GM12878 (cell line): ENCODE results near the gene MBD3. TPM values are rescaled to one million over a fixed set of nuclear protein-coding genes. Genes with fewer than 3 reads are reported as not detected.

ENCODE experiments used
- BACH1 ChIP-seq: fragments of 450-650 bp; IDR thresholded peaks from 2 replicates; pipeline ENCODE4 v1.6.1; 2017; ENCODE audit warnings: mild to moderate bottlenecking, borderline replicate concordance
- ESRRA ChIP-seq: IDR thresholded peaks from 2 replicates; pipeline ENCODE4 v1.6.1; 2012; ENCODE audit warnings: mild to moderate bottlenecking, low read length, improper control_type of control experiment
- KAT2A ChIP-seq: conservative IDR thresholded peaks from 2 replicates; pipeline ENCODE4 v1.6.1; 2011; ENCODE audit warnings: low read depth, low read length; ENCODE audit not compliant: control insufficient read depth
- POLR2A ChIP-seq: IDR thresholded peaks from 2 replicates; pipeline ENCODE4 v1.6.1; 2011; ENCODE audit warnings: low read depth, mild to moderate bottlenecking, low read length
- SMAD1 ChIP-seq: fragments of 450-650 bp; IDR thresholded peaks from 2 replicates; pipeline ENCODE4 v1.6.1; 2018; ENCODE audit warnings: mild to moderate bottlenecking, low read depth; ENCODE audit not compliant: partially characterized antibody
- SMARCA5 ChIP-seq: fragments of 450-650 bp; IDR thresholded peaks from 2 replicates; pipeline ENCODE4 v1.6.1; 2017; ENCODE audit warnings: mild to moderate bottlenecking
- SPI1 ChIP-seq: IDR thresholded peaks from 2 replicates; pipeline ENCODE4 v1.6.1; 2011; ENCODE audit warnings: low read depth, mild to moderate bottlenecking, low read length, moderate library complexity, borderline replicate concordance; ENCODE audit not compliant: insufficient read depth
- SREBF1 ChIP-seq: IDR thresholded peaks from 2 replicates; pipeline ENCODE4 v1.6.1; 2012; ENCODE audit warnings: mild to moderate bottlenecking, low read length
- STAT1 ChIP-seq: fragments of 450-650 bp; conservative IDR thresholded peaks from 2 replicates; pipeline ENCODE4 v1.6.1; 2014; ENCODE audit warnings: antibody characterized with exemption, mild to moderate bottlenecking
- SUPT20H ChIP-seq: IDR thresholded peaks from 2 replicates; pipeline ENCODE4 v1.6.1; 2011; ENCODE audit warnings: low read depth, mild to moderate bottlenecking, low read length, moderate library complexity, borderline replicate concordance; ENCODE audit not compliant: control insufficient read depth
- TAF1 ChIP-seq: IDR thresholded peaks from 2 replicates; pipeline ENCODE4 v1.6.1; 2011; ENCODE audit warnings: mild to moderate bottlenecking, low read depth, low read length, borderline replicate concordance
- YY1 ChIP-seq: IDR thresholded peaks from 2 replicates; pipeline ENCODE4 v1.6.1; 2011; ENCODE audit warnings: low read depth, mild to moderate bottlenecking, low read length
- ZNF207 ChIP-seq: fragments of 450-650 bp; IDR thresholded peaks from 2 replicates; pipeline ENCODE4 v1.6.1; 2014; ENCODE audit warnings: antibody characterized with exemption, mild to moderate bottlenecking, borderline replicate concordance
- ZNF24 ChIP-seq: fragments of 450-650 bp; IDR thresholded peaks from 2 replicates; pipeline ENCODE4 v1.6.1; 2017; ENCODE audit warnings: antibody characterized with exemption, mild to moderate bottlenecking
- ZNF274 ChIP-seq: IDR thresholded peaks from one replicate; pipeline ENCODE4 v1.8.0; 2011; ENCODE audit not compliant: insufficient read length, insufficient read depth
- polyA plus RNA-seq, 11 experiments: library from polyadenylated mRNA; depleted of rRNA in 4 of 11; unstranded in 6 of 11; stranded (reverse) in 5 of 11; fragments of >200 nt; fragmentation: Nextera tagmentation in 4 of 11; fragmentation: Illumina TruSeq in 1 of 11; extraction: Ambion mirVana in 4 of 11; extraction: Trizol in 1 of 11; gene quantifications; 1 replicate in 1 of 11; 2 replicates in 10 of 11; pipeline versions ENCODE4 v1.2.1 to v1.2.3, GENCODE V29; 2011 to 2016; ENCODE audit warnings: inconsistent platforms in 2 of 11, missing spikeins in 2 of 11, low read depth in 1 of 11
- total RNA-seq, 4 experiments: library from RNA; depleted of rRNA in 3 of 4; stranded (reverse); fragments of >200 nt in 3 of 4; fragmentation: Illumina TruSeq in 1 of 4; extraction: Trizol in 1 of 4; gene quantifications; 2 replicates each; pipeline versions ENCODE4 v1.2.1 to v1.2.3, GENCODE V29; 2013 to 2021
- TF ChIP-seq, protein P1 (sequence below): fragments of 450-650 bp; IDR thresholded peaks from 2 replicates; pipeline ENCODE4 v1.6.1; 2017; ENCODE audit warnings: low read depth, mild to moderate bottlenecking, moderate library complexity
- TF ChIP-seq, protein P2 (sequence below): IDR thresholded peaks from 2 replicates; pipeline ENCODE4 v1.6.1; 2012; ENCODE audit warnings: low read depth, low read length, improper control_type of control experiment

Gene MBD3
- total and polyA plus RNA-seq, 10 of the 15 experiments (the other 5 are each of a cell fraction or from before 2014, with no cell fraction given): 0.13 to 107 (median 21.9) TPM

DNA sequence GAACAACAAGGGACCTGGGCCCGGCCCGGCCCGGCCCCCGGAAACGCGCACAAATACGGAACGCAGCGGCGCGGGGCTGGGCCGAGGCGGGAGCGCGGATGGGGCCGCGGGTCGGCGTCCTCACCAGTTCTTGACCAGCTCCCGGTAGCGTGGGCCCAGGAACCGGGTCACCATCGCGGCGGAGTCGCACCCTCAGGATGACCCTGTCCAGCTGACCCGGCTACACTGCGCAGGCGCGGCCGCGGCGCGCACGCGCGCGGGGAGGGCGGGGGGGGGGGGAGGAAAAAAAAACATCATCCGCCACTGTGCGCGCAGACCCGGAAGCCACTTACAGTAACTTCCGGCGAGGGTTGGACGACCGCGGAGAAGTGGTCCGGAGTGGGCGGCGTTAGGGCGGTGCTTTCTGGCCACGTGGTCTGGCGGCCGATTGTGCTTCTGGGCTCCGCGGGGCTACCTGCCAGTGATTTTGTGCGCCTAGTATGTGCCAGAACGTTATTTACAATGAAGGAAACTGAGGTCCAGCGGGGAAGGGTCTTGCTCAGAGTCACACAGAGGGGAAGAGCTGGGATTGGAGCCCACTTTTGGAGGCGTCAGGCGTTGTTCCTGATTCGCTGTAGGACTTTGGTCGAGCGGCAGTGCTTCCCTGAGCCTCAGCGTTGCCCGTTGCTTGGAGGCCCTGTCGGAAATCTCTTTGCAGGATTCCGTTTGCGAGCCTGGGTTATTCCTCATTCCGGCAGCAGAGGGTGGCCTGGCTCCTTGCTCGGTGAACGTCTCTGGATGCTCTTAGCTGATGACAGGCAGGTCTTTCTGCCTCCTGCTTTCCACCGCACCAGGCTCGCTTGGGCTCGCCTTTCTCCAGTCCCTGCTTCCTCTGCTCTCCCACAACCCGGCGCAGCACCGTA is 12.8 kb upstream of the MBD3 start, which contains the start of gene UQCR11 (continued):
- TF ChIP-seq SMAD1 (no peak), BACH1 (no peak; the same call in 1 of the 2 replicates), SMARCA5 (no peak; the same call in 1 of the 2 replicates), ZNF274 (no peak), YY1 (0 out of 2 replicates have a peak, but pooled peaks have one; percentile 48), ZNF24 (no peak), SPI1 (no peak), STAT1 (no peak), ESRRA (no peak), ZNF207 (no peak), SUPT20H (no peak), KAT2A (no peak), SREBF1 (no peak), POLR2A (peak; percentile 69), TAF1 (no peak)
- TF ChIP-seq, protein P1, sequence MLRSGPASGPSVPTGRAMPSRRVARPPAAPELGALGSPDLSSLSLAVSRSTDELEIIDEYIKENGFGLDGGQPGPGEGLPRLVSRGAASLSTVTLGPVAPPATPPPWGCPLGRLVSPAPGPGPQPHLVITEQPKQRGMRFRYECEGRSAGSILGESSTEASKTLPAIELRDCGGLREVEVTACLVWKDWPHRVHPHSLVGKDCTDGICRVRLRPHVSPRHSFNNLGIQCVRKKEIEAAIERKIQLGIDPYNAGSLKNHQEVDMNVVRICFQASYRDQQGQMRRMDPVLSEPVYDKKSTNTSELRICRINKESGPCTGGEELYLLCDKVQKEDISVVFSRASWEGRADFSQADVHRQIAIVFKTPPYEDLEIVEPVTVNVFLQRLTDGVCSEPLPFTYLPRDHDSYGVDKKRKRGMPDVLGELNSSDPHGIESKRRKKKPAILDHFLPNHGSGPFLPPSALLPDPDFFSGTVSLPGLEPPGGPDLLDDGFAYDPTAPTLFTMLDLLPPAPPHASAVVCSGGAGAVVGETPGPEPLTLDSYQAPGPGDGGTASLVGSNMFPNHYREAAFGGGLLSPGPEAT: peak; percentile 63; the same call in 1 of the 2 replicates
- TF ChIP-seq, protein P2, sequence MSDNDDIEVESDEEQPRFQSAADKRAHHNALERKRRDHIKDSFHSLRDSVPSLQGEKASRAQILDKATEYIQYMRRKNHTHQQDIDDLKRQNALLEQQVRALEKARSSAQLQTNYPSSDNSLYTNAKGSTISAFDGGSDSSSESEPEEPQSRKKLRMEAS: peak; percentile 90
